ENCODE data around the gene PARD6B.
"Not testable (repeated sequence)": the region's sequence is repeated elsewhere in the genome, so short reads cannot be mapped to it uniquely, and the experiment has no call there.

PARD6B gene

DNA sequence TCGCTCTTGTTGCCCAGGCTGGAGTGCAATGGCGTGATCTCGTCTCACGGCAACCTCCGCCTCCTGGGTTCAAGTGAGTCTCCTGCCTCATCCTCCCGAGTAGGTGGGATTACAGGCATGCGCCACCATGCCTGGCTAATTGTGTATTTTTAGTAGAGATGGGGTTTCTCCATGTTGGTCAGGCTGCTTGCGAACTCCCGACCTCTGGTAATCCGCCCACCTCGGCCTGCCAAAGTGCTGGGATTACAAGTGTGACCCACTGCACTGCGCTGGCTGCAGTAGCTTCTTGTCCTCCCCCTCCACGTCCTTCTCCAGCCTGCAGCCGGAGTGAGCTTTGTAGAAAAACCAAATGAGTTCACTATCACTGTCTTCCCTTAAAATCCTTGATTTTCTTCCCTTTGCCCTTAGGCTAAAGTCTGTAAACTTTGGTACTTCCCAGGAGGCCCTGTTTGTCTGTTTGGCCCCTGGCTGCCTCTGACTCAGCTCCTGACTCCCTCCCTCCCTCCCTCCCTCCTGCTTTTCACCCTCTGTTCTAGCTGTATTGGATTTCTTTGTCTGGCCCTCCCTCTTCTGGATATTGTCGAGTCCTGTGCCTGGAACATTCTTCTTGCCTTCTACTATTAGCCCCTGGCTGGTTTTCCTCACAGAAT, 12.9 kb downstream of the PARD6B start:
- Mint-ChIP-seq H3K27me3 (ENCODE audit: low read depth) (no peaks in the 10 kb centered on the region), H3K4me3 (no peak overlapping the region), H3K36me3 (ENCODE audit: low read depth) (peaks cover 1% of the 10 kb centered on the region), H3K9me3 (no peaks in the 10 kb centered on the region), H3K27ac (no peak overlapping the region), H3K4me1 (ENCODE audit: low read depth) (peaks cover 19% of the 10 kb centered on the region)

- Mint-ChIP-seq H3K27ac (peak overlapping the region; percentile 27), H3K36me3 (ENCODE audit: low read depth) (peaks cover 1% of the 10 kb centered on the region), H3K27me3 (ENCODE audit: low read depth) (no peaks in the 10 kb centered on the region), H3K9me3 (no peaks in the 10 kb centered on the region), H3K4me1 (ENCODE audit: low read depth) (peaks cover 19% of the 10 kb centered on the region), H3K4me3 (no peak overlapping the region)
Measured at GRCh38 chr20:50745634-50746137, 14.3 kb downstream of the PARD6B start.

DNA sequence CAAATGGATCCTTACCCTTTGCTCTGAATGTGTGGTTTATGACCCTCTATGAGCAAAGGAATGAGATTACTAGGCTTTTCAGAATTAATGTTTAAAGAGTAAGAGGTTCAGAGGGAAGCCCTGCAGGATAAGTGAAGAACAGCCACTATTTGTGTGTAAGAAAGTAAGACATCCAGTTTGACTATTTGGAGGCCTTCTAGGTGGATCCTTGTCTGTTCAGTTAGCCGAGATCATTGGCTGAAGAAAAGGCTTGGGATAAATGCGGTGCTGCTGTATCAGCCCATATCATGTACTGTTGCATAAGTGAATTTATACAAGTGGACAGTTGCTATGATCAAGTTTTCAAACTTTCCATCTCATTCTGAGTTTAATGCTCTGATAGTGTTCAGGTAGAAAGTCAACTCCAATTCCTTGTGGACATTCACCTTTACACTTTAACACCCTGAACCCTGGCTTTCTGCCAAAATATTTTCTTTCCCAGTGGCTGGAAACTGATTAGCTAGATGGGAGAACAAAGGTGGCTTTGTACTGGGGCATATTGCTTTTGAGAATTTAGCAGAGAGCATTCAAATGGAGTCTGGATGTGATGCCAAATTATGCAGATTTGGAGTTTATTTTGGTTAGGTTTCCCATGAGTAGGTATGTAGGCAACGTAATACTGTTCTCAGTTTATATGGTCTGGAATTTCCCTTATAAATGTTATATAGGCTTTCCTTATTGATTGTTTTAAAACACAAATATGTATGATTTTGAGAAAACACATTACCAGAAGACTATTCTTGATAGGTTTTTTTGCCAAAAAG, 15.0 kb downstream of the PARD6B start:
- H3K9me3 Mint-ChIP-seq, result no peaks in the 10 kb centered on the region
- no peaks in the 10 kb centered on the region for H3K27me3 Mint-ChIP-seq (ENCODE audit: low read depth)
- peaks cover 1% of the 10 kb centered on the region for H3K36me3 Mint-ChIP-seq (ENCODE audit: low read depth)
- H3K4me3 Mint-ChIP-seq, result no peak overlapping the region
- H3K27ac Mint-ChIP-seq, result peak overlapping the region; percentile 27
- peaks cover 14% of the 10 kb centered on the region for H3K4me1 Mint-ChIP-seq (ENCODE audit: low read depth)

- peak overlapping the region; percentile 61 for H3K27ac Mint-ChIP-seq
Measured at GRCh38 chr20:50747275-50747674, 15.9 kb downstream of the PARD6B start.

DNA sequence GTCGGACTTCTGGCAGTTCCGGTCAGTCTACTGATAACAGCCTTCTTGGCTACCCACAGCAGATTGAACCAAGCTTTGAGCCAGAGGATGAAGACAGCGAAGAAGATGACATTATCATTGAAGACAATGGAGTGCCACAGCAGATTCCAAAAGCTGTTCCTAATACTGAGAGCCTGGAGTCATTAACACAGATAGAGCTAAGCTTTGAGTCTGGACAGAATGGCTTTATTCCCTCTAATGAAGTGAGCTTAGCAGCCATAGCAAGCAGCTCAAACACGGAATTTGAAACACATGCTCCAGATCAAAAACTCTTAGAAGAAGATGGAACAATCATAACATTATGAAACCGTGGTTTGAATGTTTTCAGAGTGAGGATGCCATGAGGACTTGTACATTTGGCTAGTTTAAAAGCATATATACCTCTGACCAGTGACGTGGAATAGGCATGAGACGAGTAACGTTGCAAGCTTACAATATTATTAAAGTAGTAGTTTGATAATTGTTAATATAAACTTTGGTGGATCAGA, 18.8 kb downstream of the PARD6B start:
- Mint-ChIP-seq H3K9me3 (no peaks in the 10 kb centered on the region), H3K4me1 (ENCODE audit: low read depth) (peaks cover 13% of the 10 kb centered on the region), H3K27me3 (ENCODE audit: low read depth) (no peaks in the 10 kb centered on the region), H3K4me3 (no peak overlapping the region), H3K36me3 (ENCODE audit: low read depth) (peaks cover 1% of the 10 kb centered on the region), H3K27ac (no peak overlapping the region)

More at GRCh38 chr20:50747275-50747674, 15.9 kb downstream of the PARD6B start:
- H3K4me3 Mint-ChIP-seq, result peak overlapping the region; percentile 43
- H3K9me3 Mint-ChIP-seq, result no peaks in the 10 kb centered on the region
- peaks cover 13% of the 10 kb centered on the region for H3K4me1 Mint-ChIP-seq (ENCODE audit: low read depth)
- no peaks in the 10 kb centered on the region for H3K27me3 Mint-ChIP-seq (ENCODE audit: low read depth)
- peaks cover 1% of the 10 kb centered on the region for H3K36me3 Mint-ChIP-seq (ENCODE audit: low read depth)

GRCh38 chr20:50753152-50753551, 21.8 kb downstream of the PARD6B start:
- no peaks in the 10 kb centered on the region for H3K4me1 Mint-ChIP-seq (ENCODE audit: low read depth)
- H3K9me3 Mint-ChIP-seq, result no peaks in the 10 kb centered on the region
- H3K36me3 Mint-ChIP-seq (ENCODE audit: low read depth), result no peaks in the 10 kb centered on the region
- H3K27ac Mint-ChIP-seq, result no peak overlapping the region
- H3K27me3 Mint-ChIP-seq (ENCODE audit: low read depth), result no peaks in the 10 kb centered on the region
- H3K4me3 Mint-ChIP-seq, result no peak overlapping the region

DNA sequence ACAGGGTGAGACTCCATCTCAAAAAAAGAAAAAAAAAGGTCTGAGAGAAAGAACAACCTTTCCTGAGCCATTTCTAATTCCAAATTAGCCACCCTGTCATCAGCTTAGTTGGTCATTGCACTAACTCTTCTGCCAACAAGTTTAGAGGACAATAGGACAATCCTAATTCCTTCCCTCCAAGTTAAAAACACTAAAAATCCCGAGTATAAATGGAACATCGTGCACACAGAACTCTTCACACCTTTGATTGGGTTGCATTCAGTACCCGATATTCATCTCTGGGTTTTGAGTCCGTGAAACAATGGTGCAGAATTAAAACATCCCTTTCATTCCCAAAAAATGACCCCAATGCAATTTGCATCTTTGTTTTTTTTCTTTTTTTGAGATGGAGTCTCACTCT, 23.0 kb downstream of the PARD6B start:
- no peak overlapping the region for H3K4me3 Mint-ChIP-seq
- H3K27ac Mint-ChIP-seq, result no peak overlapping the region
- H3K4me1 Mint-ChIP-seq (ENCODE audit: low read depth), result no peaks in the 10 kb centered on the region
- H3K27me3 Mint-ChIP-seq (ENCODE audit: low read depth), result no peaks in the 10 kb centered on the region
- H3K9me3 Mint-ChIP-seq, result no peaks in the 10 kb centered on the region
- no peaks in the 10 kb centered on the region for H3K36me3 Mint-ChIP-seq (ENCODE audit: low read depth)

- Mint-ChIP-seq H3K9me3 (no peaks in the 10 kb centered on the region), H3K36me3 (ENCODE audit: low read depth) (no peaks in the 10 kb centered on the region), H3K4me3 (no peak overlapping the region), H3K4me1 (ENCODE audit: low read depth) (no peaks in the 10 kb centered on the region), H3K27me3 (ENCODE audit: low read depth) (no peaks in the 10 kb centered on the region), H3K27ac (no peak overlapping the region)
Measured at GRCh38 chr20:50756447-50756846, 25.1 kb downstream of the PARD6B start.

DNA sequence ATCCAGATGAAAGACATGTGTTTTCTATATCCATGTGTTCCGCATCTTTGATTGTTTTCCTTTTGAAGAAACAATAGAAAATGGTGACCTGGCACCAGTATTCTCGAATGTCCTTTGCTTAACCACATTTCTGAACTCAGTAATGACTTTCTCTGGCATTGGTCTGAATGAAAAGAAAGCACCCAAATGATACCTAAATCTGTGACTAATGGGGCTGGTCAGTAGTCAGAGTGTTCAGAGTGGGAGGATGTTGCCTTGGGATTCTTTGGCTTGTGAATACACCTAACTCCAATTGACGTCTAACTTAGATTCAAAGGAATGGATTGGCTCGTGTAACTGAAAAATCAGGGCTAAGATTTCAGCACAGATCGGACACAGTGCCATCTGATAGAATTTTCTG, 27.1 kb downstream of the PARD6B start:
- no peaks in the 10 kb centered on the region for H3K4me1 Mint-ChIP-seq (ENCODE audit: low read depth)
- H3K36me3 Mint-ChIP-seq (ENCODE audit: low read depth), result no peaks in the 10 kb centered on the region
- H3K27ac Mint-ChIP-seq, result no peak overlapping the region
- H3K27me3 Mint-ChIP-seq (ENCODE audit: low read depth), result no peaks in the 10 kb centered on the region
- H3K9me3 Mint-ChIP-seq, result no peaks in the 10 kb centered on the region
- H3K4me3 Mint-ChIP-seq, result no peak overlapping the region

- H3K27me3 Mint-ChIP-seq (ENCODE audit: low read depth), result no peaks in the 10 kb centered on the region
- no peaks in the 10 kb centered on the region for H3K4me1 Mint-ChIP-seq (ENCODE audit: low read depth)
- no peaks in the 10 kb centered on the region for H3K36me3 Mint-ChIP-seq (ENCODE audit: low read depth)
- H3K27ac Mint-ChIP-seq, result no peak overlapping the region
- no peaks in the 10 kb centered on the region for H3K9me3 Mint-ChIP-seq
- no peak overlapping the region for H3K4me3 Mint-ChIP-seq
Measured at GRCh38 chr20:50758992-50759391, 27.6 kb downstream of the PARD6B start.

- Mint-ChIP-seq H3K27me3 (ENCODE audit: low read depth) (no peaks in the 10 kb centered on the region), H3K27ac (no peak overlapping the region), H3K4me1 (ENCODE audit: low read depth) (no peaks in the 10 kb centered on the region), H3K9me3 (no peaks in the 10 kb centered on the region), H3K36me3 (ENCODE audit: low read depth) (no peaks in the 10 kb centered on the region), H3K4me3 (no peak overlapping the region)
Measured at GRCh38 chr20:50759678-50760077, 28.3 kb downstream of the PARD6B start.

- H3K27ac Mint-ChIP-seq, result no peak overlapping the region
- no peaks in the 10 kb centered on the region for H3K27me3 Mint-ChIP-seq (ENCODE audit: low read depth)
- no peaks in the 10 kb centered on the region for H3K4me1 Mint-ChIP-seq (ENCODE audit: low read depth)
- no peak overlapping the region for H3K4me3 Mint-ChIP-seq
- H3K36me3 Mint-ChIP-seq (ENCODE audit: low read depth), result no peaks in the 10 kb centered on the region
- H3K9me3 Mint-ChIP-seq, result no peaks in the 10 kb centered on the region
Measured at GRCh38 chr20:50762045-50762422, 30.7 kb downstream of the PARD6B start.

- Mint-ChIP-seq H3K9me3 (no peaks in the 10 kb centered on the region), H3K27me3 (ENCODE audit: low read depth) (no peaks in the 10 kb centered on the region), H3K4me3 (no peak overlapping the region), H3K36me3 (ENCODE audit: low read depth) (no peaks in the 10 kb centered on the region), H3K27ac (no peak overlapping the region), H3K4me1 (ENCODE audit: low read depth) (no peaks in the 10 kb centered on the region)
Measured at GRCh38 chr20:50762435-50763220, 31.2 kb downstream of the PARD6B start.

DNA sequence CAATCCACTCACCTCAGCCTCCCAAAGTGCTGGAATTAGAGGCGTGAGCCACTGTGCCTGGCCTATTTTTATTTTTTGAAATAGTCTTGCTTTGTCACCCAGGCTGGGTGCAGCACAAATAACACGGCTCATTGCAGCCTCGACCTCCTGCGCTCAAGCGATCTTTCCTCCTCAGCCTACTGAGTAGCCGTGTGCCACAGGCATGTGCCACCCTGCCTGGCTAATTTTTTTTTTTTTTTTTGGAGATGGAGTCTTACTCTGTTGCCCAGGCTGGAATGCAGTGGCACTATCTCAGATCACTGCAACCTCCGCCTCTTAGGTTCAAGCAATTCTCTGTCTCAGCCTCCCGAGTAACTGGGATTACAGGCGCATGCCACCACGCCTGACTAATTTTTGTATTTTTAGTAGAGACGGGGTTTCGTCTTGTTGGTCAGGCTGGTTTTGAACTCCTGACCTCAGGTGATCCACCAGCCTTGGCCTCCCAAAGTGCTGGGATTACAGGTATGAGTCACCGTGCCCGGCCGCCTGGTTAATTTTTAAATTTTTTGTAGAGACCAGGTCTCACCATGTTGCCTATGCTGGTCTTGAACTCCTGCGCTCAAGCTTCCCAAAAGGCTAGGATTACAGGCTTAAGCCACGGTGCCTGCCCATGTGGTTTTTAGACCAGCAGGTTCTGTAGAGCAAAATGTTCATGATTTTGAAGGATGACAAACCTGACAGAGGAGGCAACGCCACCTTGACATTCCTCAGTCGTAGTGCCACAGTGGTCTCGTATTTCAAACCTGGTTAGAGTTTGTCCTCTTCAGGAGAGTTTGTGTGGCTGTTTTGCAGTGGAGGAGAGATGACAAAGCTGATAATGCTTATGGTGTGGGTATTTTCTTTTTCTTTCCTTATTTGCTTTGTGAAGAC, 32.4 kb downstream of the PARD6B start:
- H3K27me3 Mint-ChIP-seq (ENCODE audit: low read depth); H3K36me3 Mint-ChIP-seq (ENCODE audit: low read depth); H3K4me1 Mint-ChIP-seq (ENCODE audit: low read depth); H3K9me3 Mint-ChIP-seq; H3K4me3 Mint-ChIP-seq; H3K27ac Mint-ChIP-seq: not testable (repeated sequence)
